Stimulated activated CD4-positive, alpha-beta T cell treated with anti-CD3 and anti-CD28 coated beads, Interleukin-1b, Interleukin-23, amount 100 ng/mL, for 24 hours (primary cell): ENCODE results near the gene RADX.

Experiments
- DNase-seq, 4 experiments: peaks; one replicate each; pipeline ENCODE4 v3.0.0-alpha.2; 2020; ENCODE audit warnings: low read depth in 4 of 4, low spot score in 1 of 4

Gene RADX

DNA sequence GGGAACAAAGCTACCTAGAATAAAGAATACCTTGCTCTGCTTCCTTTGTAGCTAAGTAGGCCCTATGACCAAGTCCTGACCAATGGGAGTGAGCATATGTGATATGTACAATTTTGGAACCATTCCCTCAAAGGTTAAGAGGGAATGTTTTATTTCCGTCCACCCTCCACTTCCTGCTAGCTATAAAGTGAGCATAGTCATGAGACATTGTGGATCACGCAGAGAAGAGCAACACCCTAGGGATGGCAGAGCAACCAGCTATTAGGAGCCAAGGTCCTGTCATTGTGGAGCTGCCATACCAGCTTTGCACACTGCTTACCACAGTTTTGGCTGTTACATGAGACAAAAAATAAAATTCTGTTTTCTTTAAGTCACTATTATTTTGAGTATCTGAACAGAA, 68.9 kb downstream of the RADX start:
- DNase-seq: no peak

DNA sequence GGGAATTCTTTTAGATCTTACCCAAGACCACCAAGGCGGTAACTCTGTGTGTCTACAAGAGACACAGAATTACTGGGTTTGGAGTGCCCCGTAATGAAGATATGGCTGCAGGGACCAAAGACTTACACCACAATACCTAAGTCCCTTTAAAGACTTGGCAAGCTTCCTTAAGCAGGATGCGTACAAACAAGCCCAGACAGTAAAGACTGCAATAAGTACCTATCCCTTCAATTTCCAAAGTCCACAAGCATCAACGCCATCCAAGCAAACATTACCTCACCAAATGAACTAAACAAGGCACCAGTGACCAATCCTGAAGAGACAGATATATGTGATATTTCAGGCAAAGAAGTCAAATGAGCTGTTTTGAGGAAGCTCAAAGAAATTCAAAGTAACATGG, 72.4 kb downstream of the RADX start:
- DNase-seq: no peak

DNA sequence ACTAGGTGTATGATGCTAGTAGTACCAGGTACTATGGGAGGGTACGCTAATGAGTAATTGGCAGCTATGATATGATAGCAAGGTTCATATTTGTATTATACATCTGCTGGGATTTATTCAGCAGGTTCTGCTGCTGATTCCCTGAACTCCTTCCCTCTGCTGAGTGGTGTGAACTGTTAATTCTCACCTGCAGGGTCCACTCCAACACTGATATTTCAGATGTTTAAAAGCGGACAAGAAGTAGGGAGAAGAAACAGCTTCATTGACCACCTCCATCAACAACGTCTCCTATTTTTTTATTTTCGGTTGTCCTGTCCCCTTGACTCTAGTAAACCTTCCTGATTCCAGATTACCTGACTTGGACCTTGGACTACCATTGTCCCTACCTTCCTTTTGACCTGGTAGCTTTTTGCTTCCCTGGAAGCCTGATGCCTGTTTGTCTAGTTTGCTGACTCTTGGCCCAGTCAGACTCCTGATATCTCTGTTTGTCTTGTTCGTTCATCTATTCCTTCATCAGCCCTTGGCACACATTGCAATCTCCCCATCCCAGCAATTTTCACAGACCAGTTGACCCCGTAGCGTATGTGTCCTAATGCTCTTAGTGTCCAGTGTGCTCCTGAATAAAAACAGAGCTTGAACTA, 80.8 kb downstream of the RADX start:
- DNase-seq: no peak

DNA sequence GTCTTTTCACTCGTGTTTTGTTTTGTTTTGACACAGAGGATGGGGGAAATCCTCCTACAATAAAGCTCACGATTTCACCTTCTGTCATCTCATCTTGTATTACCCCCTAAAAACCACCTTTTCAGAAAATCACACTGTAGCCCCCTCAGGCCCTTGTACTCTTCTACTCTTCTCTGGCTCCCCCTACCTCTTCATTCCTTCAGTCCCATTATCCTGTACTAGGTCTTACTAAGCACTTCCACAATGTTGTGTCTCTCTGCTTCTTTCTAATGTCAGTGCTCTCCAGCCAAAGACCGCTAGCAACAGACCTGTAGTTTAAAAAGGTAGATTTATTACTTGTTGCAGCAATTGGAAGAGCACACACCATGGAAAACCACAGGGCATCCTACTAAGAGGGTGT, 84.7 kb downstream of the RADX start:
- no peak for DNase-seq

DNA sequence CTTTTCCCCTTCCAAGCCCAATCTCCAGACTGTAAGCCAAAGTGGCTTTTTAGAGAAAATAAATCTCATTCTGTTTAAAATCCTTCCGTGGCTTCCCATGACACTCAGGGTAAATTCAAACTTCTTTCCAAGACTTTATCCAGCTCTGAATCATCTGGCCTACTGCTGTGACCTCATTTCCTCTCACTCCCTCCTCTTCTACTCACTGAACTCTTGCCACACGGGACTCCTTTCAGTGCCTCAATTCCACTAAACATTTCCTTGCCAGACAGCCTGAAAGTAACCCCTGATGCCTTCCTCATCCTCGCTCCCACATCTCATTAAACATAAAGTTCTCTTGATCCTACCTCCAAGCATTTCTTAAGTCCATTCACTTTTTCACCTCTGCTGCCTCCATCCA, 86.9 kb downstream of the RADX start:
- no peak for DNase-seq

DNA sequence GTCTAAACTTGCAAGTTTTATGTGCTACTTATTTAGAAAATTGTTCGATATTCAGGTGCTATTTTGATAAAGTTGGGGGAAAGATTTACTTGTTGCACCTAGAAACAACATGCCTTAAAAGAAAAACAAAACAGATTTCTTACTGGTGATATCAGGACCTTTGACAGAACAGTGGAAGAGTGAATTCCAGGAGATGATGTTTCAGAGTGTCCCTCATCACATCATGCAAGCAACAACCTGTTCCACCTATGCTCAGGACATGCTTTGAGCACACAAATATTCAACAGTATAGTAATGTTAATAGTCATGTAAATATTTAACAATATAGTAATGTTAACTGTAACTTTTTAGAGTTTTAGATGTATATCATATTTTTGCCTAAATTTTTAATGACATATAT, 90.9 kb downstream of the RADX start:
- no peak for DNase-seq

DNA sequence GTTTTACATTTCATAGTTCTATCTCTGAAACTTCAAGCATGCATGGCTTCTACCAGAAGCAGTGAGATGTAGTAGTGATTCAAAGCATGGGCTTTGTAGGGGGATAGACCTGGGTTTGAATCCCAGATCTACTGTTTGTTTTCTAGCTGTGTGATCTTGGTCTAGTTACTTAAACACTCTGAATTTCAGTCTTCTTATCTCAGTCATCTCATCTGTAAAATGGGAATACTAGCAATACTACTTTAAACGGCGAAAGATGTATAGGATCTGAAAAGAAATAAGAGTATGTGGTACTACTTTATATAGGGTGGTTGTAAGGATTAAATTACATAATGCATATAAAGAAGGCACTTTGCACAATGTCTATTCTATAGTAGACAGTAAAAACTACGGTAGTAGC, 94.7 kb downstream of the RADX start:
- no peak for DNase-seq

DNA sequence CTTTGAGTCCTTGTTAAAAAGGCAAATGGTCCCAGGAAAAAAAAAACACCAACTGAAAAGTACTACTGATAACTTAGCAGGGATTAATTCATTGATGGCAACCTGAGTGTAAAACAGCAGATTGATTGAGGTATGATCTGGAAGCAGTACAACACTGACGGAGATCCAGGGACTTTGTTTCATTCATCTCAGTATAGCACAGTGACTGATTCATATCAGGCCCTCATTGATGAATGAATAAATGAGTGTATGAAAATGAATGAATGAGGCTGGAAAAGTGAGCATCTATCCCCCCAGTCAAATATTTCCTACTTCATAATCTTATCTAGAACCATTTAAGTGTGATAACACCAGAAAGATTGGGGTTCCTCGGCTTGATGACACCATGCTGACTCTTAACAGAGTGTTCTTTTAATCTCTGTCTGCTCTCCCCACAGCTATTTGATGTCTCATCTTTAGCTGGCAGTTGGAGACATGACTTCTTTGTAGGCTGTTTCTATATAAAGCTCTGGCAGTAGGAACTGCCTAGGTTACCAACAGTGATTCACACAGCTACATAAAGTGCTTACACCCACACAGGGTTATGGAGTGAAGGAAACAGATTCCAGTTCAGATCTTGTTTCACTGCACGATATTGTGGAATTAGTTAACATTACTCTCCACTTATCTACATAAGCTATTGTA, 96.1 kb downstream of the RADX start:
- no peak for DNase-seq

DNA sequence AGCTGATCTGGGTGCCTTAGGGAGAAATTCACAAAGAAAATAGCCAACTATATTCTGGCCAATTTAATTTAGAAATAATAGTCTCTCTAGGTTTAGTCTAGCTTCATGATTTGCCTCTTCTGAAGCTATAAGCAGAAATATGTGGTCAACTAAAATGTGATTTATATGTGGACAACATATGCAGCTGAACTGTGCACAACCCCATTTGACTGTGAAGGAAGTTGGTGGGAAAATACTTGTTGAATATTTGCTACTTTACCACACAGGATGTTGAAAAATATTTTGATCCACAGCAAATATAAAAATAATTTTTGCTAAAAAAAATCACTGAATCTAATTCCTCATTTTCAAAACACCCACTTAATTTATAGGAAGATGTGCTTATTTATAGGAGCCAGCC, 99.0 kb downstream of the RADX start:
- DNase-seq: no peak

DNA sequence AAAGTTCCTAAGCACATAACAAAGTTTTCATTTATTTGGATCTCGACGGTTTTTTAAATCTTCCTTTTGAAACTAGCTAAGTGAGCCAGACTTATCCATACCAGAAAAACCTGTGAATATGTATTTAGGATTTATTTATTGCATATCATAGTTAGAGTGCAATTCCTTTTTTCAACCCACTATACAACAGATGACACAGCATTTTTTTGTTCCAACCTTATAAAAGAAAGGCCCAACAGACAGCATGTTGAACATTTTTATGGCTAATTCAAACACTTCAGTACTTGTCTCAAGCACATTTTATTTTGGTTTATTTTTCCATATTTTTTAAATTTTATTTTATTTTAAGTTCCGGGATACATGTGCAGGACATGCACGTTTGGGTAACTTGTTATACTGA, 99.6 kb downstream of the RADX start:
- no peak for DNase-seq

DNA sequence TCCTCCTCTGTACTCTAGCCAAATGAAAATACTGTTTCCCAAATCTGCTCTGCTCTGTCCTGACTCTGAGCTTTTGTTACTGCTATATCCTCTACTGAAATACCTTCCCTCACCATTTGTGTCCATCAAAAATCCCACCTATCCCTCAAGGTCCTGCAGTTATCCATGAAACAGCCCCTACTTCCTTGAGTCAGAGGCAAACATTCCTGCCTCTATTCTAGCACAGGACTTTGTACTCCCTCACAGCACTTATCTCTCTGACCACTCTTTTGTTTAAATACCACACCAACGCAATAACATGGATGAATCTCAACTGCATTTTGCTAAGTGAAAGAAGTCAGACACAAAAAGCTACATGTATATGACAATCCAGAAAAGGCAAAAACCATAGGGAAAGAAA, 104.2 kb downstream of the RADX start:
- DNase-seq: no peak

DNA sequence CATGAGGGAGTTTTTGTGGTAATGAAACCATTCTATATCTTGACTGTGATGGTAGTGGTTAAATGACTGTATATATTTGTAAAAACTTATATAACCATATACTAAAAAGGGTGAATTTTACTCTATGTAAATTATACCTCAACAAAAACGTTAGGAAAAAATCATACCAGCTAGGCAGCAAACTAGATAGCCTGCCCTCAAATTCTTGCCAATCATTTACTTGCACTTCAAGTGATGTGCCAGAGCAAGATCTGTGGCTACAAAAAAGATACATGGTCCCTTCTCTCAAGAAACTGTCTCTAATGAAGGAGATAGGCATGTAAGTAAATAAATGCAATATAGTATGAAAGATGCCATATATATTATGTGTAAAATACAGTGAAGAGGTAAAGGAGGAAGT, 104.7 kb downstream of the RADX start:
- no peak for DNase-seq

DNA sequence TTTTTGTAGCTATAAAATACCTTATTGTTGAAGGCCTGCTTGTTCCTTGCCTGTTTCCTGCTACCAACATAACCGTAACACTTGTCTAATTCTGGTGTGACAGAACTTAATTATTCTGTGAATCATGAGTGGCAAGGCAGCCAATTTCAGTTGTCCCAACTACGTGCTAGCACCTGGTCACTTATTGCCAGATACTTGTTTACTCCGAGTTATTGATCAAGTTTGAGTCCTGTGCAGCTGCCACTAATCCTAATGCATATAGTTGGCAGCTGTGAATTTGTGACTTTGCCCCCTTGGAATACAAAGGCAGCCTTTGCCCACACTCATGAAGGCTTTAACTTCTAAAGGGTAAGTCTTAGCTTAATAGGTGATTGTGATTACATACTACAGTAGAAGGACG, 106.9 kb downstream of the RADX start:
- DNase-seq: no peak

DNA sequence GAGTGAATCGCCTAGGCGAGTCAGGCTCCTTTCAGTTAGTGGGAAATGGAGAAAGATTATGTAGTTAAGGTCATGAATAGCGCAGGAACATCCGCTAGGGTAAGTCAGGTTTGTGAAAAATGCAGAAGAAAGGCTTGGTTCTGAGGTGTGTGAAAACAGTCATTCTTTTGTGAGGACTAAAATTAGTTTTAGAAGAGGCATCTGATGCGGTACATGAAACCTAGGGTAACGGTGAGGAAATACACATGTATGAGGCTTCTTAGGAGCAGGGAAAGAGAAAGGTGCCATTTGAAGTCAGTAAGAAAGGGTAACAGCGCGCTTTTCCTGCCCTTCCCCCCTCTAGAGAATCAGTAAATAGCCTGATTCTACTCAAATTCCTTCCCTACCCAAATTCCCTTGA, 114.2 kb downstream of the RADX start:
- DNase-seq: no peak

DNA sequence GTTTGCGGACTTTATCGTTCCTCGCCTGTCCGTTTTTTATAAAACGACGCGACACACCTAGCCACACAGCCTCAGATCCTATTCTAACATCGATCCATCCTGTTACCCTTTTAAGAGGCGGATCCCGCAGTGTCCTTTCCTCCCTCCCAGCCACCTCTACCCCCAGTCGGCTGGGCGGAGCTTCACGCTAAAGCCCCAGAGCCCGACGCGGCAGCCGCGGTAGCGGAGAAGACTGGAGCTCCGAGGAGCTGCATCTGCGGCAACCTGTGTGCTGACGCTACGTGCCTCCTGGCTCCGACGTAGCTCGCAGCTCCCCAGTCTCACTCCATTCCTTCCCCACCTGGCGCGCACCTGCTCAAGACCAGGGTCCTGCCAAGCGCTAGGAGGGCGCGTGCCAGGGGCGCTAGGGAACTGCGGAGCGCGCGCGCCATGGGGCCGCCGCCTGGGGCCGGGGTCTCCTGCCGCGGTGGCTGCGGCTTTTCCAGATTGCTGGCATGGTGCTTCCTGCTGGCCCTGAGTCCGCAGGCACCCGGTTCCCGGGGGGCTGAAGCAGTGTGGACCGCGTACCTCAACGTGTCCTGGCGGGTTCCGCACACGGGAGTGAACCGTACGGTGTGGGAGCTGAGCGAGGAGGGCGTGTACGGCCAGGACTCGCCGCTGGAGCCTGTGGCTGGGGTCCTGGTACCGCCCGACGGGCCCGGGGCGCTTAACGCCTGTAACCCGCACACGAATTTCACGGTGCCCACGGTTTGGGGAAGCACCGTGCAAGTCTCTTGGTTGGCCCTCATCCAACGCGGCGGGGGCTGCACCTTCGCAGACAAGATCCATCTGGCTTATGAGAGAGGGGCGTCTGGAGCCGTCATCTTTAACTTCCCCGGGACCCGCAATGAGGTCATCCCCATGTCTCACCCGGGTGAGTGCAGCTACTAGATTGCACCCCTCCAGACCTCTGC, 115.0 kb downstream of the RADX start, which contains the start of gene RNF128:
Gene RNF128, plus strand, starts transcription at position 217 of the 953 bp plus-strand sequence. Its CDS starts 213 bp downstream, at position 430.
- peak in 1 of 4 experiments; percentile 1 for DNase-seq

DNA sequence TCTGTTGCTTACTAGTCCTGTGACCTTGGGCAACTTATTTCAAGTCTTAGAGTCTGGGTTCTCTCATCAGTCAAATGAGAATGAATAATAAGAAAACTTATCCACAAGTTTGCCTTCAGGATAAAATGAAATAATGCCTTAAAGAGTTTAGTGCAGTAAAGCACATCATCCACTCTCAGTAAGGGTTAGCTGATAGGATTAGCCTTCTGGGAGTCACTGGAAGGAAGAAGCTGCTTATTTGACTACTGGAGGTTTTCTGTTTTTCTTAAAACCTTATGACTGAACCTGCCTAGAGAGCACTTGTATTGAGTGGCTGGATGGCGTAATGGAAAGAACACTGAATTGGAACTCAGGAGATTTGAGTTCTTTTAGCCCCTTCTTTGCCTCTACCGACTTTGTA, 116.6 kb downstream of the RADX start:
- no peak for DNase-seq
